HG03432 (cell line): ENCODE results near the gene ITPKC.
A peak's percentile ranks its signal among the peaks of the same experiment; 100 is the strongest.
"Not testable (repeated sequence)": the region's sequence is repeated elsewhere in the genome, so short reads cannot be mapped to it uniquely, and the experiment has no call there.

ENCODE experiments used
- ATAC-seq: cut with Tn5 transposase; IDR thresholded peaks from one replicate; pipeline ENCODE4 v1.9.1; 2021; ENCODE audit warnings: mild to moderate bottlenecking, moderate library complexity; ENCODE audit not compliant: unreplicated experiment

ITPKC gene

DNA sequence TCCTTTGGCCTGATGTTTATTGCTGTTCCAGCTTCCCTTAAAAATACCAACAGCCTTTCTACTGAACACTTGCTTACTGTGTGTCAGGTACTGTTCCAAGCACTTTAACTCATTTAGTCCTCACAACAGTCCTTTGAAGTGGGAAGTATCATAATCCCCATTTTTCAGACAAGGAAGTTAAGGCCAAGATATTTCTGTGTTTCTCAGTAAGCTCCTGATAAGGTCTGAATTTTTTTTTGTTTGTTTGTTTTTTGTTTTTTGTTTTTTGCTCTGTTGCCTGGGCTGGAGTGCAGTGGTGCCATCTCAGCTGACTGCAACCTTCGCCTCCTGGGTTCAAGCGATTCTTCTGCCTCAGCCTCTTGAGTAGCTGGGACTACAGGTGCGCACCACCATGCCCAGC lies 41.6 kb downstream of the ITPKC start:
- ATAC-seq = no peak

DNA sequence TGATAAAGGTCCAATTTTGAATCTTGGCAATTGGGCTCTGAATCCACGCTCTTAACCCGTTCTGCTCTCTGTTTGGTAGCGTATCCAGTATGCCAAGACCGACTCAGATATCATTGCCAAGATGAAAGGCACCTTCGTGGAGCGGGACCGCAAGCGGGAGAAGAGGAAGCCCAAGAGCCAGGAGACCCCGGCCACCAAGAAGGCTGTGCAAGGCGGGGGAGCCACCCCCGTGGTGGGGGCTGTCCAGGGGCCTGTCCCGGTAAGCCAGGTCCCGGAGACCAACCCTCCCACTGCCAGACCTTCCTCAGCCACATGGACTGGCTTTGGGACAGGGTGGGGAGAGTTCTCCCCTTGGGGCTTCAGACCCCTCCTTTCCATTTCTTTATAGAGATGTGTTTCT lies 42.4 kb downstream of the ITPKC start:
- ATAC-seq = no peak

DNA sequence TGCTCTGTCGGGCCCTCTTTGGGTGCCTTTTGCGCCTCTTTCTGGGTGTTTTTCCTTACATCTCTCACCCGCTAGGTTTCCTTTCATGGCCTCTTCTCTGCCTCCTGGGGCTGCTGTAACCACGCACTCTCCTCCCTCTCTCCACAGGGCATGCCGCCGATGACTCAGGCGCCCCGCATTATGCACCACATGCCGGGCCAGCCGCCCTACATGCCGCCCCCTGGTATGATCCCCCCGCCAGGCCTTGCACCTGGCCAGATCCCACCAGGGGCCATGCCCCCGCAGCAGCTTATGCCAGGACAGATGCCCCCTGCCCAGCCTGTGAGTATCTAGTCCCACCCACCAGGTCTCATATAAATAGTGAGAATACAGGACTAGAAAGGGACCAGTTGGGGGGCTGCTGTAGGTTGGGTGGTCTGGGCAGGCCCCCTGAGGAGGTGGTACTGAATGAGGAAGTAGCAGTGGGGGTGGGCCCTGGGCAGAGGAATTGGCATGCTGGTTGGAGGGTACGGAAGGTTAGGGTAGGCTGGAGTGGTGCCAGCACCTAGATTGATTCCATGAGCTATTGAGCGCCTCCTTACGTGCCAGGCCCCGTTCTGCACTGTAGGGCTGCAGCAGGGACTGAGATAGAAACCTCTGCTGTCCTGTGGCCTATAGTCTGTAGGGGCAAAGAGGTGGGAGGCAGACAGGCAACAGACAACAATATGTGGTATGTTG lies 46.0 kb downstream of the ITPKC start:
- no peak for ATAC-seq

DNA sequence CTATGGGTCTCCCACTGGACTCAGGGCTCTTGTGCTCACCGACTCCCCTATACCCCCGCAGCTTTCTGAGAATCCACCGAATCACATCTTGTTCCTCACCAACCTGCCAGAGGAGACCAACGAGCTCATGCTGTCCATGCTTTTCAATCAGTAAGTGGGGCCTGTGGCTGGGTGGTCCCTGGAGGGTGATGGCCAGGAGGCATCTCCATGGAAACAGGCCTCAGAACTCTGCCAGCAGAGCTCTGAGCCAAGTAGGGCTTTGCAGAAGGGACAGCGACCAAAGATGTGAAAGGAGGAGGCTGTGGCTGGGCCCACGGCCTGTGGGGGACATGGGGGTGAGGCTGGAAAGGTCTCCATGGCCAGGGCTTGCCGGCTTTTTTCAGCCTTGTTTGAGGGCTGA lies 46.6 kb downstream of the ITPKC start:
- ATAC-seq = no peak

DNA sequence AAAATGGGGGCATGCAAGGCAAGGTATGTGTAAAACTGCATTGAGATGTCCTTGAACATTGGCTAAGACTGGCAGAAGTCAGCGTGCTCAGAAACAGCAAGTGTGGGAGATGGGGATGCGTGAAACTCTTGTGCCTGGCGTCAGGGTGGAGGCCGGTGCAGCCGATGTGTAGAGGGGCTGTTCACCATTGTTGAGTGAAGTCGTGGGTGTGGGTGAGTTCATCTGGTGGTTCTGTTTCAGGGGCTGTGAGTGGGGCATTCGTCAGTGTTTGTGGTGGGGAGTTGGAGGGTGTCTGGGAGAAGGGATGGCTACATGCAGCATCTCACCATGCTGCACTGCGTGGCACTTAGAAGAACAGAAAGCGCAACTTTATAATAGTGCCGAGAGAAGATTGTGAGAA lies 47.1 kb downstream of the ITPKC start:
- no peak for ATAC-seq

DNA sequence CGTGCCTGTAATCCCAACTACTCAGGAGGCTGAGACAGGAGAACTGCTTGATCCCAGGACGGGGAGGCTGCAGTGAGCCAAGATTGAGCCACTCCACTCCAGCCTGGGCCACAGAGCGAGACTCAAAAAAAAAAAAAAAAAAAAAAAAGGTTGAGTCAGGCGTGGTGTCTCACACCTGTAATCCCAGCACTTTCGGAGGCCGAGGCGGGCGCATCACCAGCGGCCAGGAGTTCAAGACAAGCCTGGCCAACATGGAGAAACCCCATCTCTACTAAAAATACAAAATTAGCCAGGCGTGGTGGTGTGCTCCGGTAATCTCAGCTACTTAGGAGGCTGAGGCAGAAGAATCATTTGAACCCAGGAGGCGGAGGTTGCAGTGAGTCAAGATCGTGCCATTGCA lies 49.5 kb downstream of the ITPKC start:
- ATAC-seq = not testable (repeated sequence)

DNA sequence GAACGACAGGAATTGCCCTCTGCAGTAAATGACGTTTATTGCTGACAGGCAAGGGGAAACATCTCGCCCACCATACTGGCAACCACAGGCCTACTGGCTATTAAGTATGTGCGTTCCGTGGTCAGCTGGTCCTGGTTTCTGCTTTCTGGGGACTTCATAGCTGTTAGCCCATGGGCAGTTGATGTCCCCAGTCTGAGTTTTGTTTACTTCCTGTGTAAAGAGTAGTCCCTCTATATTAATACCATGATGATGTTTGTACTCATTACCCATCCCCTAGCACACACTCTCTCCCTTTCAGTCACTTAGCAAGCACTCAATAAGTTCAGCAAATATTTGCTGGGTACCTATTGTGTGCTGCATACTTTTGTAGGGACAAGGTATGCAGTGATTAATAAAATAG lies 52.0 kb downstream of the ITPKC start:
- no peak for ATAC-seq

DNA sequence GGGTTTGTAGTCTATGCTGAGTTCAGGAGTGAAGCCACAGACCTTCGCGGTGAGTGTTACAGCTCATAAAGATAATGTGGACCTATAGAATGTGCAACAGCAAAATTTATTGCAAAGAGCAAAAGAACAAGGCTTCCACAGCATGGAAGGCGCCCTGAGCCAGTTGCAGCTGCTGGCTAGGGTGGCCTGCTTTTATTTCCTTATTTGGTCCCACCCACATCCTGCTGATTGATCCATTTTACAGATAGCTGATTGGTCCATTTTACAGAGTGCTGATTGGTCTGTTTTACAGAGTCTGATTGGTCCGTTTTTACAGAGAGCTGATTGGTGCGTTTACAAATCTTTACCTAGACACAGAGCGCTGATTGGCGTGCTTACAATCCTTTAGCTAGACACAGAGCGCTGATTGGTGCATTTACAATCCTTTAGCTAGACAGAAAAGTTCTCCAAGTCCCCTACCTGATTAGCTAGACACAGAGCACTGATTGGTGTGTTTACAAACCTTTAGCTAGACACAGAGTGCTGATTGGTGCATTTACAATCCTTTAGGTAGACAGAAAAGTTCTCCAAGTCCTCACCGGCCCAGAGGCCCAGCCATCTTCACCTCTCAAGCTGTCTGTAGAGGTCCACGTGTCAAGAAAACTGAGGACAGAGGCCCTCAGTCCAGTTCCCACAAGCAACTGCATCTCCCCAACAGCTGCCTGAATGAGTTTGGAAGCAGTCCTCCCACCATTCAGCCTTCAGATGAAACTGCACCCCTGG lies 54.4 kb downstream of the ITPKC start:
- ATAC-seq = not testable (repeated sequence)

DNA sequence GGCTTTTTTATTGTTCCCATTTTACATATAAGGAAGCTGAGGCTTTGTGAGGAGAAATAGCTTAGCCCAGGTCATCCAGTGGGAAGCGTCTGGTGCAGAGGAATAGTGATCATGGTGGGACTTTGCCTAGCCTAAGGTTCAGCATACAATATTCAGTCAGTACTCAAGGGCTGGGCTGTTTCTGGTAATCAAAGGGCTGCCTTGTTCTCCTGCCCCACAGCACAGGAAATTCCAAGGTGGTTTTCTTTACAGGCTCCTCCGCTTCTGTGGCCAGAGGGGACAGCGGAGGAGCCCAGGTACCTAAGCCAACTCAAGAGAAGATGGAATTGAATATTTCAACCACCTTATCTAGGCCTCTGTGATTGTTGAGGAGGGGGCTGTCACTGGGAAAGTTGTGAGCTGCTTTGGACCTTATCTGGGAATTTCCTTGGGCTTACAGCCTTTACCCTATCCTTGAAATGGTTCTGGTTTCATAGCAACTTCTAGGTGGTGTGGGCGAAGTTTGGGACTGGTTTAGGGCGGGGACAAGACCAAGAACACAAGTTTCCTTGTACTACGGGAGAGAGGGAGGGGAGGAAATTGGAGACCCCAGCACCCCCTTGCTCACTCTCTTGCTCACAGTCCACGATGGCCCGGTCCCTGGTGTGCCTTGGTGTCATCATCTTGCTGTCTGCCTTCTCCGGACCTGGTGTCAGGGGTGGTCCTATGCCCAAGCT lies 58.2 kb downstream of the ITPKC start, which contains the start of gene MIA:
MIA (plus strand) TSS at position 606 of the 716 bp plus-strand sequence; CDS start at position 628, 22 bp downstream.
- ATAC-seq = no peak

DNA sequence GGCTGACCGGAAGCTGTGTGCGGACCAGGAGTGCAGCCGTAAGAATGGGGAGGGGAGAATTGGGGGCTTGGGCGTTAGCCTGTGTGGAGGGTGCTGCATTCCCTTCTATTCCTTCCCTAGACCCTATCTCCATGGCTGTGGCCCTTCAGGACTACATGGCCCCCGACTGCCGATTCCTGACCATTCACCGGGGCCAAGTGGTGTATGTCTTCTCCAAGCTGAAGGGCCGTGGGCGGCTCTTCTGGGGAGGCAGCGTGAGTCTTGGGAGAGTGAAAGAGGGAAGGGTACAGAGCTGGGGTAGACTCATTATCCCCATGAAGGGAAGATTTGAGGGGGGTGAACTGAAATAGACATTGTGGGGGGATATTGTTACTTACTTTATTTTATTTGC lies 58.7 kb downstream of the ITPKC start:
- no peak for ATAC-seq

DNA sequence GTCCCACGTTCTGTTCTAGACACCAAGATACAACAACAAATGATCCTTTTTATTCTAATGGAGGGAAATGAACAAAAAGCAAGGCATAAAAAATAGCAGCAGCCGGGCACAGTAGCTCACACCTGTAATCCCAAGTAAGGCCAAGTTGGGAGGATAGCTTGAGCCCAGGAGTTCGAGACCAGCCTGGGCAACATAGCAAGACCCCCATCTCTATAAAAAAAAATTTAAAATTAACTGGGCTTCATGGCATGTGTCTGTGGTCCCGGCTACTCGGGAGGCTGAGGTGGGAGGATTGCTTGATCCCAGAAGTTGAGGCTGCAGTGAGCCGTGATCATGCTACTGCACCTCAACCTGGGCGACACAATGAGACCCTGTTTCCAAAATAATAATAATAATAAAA lies 59.5 kb downstream of the ITPKC start:
- ATAC-seq = no peak

DNA sequence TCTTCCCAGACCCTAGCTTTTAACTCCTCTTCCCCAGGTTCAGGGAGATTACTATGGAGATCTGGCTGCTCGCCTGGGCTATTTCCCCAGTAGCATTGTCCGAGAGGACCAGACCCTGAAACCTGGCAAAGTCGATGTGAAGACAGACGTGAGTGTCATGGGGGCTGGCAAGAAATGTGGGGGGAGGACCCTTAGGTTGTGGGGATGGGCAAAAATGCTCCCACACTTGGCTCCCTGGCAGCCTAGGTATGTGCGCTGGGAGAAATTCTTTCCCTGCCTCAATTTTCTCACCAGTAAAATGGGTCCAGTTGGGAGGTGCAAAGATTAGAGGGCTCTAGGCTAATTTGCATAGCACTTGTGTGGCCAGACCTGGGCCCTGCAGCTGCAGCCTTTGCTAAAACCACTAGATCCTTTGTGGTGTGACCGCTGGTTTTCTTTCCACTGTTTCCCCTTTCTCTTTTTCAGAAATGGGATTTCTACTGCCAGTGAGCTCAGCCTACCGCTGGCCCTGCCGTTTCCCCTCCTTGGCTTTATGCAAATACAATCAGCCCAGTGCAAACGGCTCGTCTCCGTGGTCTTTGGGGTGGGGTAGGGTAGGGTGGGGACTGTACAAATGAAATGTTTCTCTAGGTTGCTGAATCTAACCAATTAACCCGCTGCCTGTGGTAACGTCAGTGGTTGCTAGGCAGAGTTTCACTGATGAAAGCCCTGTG lies 60.2 kb downstream of the ITPKC start:
- ATAC-seq = peak; percentile 61

DNA sequence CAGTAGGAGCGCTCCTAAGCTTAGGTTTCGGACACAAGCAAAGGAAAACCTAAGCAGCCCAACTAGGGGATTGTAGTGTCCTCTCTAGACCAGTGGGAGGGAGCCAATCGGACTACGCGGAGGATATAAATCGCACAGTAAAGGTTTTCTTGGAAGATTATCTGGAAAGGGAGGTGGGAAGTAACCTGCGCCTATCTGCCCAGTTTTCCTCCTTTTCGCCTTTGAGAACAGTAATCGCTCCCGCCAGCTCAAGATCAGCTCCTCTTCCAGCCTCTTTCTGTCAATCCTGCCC lies 60.7 kb downstream of the ITPKC start:
- ATAC-seq = no peak

DNA sequence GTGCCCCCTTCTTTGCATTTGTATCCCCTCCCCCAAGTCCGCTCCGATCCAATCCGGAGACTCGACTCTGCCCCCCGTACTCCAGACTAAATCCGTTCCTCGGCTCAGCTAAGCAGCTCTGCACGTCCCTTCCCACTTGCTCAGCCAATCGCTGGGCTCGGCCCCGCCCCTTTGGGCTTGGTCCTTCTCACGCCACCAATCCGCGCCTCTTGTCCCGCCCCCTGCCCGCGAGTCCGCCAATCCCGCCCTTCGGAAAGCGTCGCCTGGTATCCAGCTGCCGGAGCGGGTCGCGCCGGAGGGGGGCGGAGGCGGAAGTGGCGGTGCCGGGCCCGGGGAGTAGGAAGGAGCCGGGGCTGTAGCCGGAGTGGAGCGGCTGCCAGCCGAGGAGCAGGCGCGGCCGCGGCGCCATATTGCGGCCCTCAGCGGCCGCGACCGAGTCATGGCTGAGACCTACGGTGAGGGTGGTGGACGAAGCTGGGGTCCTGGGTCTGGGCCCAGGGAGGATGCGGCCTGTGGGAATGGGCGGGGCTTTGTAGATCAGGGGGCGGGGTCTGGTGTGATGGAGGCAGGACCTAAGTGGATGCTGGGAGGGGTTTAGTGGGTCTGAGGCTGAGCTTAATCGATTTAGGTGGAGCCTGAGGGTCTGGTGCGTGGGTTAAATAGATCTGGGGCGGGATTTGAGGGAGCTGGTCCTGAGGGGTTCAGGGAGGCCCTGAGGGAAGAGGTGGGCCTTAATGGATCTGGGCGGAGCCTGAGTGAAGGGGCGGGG lies 61.2 kb downstream of the ITPKC start, which contains the start of gene RAB4B:
RAB4B (plus strand) TSS at position 311 of the 769 bp plus-strand sequence; CDS start at position 440, 129 bp downstream.
- ATAC-seq = peak; percentile 65

DNA sequence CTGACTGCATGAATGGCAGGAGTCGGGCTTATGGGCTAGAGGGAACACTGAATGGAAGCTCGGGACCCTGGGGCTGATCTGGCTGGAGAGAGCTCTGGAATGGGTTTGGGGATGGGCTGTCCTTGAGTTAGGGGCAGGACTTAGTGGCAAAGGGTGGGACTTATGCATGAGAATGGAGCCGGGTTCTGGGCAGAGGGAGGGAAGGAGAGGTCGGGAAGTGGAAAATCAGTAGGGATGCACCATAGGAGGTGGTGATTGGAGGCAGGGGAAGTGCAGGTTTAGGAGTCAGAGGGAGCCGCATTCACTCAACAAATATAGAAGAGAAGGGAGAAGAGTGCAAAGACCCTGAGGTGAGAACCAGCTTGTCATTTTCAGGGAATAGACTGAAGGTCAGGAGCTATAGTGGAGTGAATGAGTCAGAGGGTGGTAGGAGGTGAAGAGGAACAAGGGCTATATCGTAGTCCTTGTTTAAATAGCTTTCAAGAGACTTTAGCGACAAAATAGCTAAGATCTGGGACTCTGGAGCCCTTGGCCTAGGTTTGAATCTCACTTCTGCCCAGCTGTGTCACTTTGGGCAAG lies 61.9 kb downstream of the ITPKC start:
- ATAC-seq = no peak

DNA sequence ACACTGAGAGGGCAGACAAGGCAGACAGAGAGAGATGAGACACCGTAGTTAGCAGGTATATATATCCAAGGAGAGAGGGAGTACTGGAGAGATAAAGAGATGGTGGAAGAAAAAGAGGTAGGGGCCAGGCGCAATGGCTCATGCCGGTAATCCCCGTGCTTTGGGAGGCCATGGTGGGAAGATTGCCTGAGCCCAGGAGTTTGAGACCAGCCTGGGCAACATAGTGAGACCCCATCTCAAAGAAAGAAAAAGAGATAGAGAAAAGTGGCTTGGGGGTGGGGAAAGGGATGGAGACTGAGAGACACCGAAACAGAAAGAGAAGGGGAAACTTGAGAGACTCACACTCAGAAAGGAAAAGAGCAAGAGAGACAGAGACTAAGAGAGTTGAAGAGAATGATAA lies 63.7 kb downstream of the ITPKC start:
- ATAC-seq = no peak

DNA sequence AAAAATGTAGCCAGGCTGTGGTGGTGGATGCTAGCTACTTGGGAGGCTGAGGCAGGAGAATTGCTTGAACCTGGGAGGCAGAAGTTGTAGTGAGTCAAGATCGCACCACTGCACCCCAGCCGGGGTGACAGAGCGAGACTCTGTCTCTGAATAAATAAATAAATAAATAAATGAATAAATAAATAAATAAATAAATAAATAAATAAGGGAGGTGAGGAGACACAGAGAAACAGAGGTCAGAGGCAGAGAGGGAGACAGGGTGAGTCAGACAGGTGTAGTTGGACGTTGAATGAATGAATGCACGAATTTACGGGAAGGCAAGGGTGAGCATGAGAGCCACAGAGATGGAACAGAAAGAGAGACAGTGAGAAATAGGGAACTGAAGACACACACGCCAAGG lies 64.2 kb downstream of the ITPKC start:
- no peak for ATAC-seq

DNA sequence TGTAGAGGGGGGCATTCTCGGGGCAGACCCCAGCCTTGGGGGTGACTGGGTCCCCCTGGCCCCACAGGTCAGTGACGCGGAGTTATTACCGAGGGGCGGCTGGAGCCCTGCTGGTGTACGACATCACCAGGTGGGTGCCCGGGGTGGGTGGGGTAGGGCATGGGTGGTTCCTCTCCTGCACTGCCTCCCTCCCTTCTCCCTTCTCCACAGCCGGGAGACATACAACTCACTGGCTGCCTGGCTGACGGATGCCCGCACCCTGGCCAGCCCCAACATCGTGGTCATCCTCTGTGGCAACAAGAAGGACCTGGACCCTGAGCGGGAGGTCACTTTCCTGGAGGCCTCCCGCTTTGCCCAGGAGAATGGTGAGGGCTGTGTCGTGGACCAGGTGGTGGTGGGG lies 66.8 kb downstream of the ITPKC start:
- ATAC-seq = no peak

DNA sequence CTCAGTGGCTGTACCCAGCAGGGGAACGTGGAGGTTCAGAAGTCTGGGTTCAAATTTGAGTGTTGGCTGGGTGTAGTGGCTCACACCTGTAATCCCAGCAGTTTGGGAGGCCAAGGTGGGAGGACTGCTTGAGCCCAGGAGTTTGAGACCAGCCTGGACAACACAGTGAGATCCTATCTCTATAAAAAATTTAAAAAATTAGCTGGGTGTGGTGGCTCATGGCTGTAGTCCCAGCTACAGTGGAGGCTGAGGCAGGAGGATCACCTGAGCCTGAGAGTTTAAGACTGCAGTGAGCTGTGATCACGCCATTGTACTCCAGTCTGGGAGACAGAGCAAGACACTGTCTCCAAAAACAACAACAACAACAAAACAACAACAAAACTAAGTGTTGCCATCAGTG lies 67.2 kb downstream of the ITPKC start:
- ATAC-seq = not testable (repeated sequence)

DNA sequence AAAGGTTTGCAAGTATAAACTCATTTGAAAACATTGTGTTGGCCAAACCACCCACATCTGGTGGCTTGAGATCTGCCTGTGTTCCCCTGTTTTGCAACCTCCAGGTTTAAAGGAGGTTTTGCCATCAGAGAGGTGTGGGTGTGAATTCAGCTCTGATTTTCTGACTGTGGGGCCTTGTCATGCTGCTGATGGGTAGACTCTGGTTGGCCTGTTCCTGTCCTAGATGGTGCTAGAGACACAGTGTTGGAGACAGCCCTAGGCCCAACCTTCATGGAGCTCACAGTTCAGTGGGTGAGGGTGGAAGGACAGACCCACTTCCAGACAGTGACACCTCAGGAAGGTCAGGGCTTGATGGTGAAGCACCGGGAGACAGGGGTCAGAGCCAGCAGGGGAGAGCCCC lies 68.6 kb downstream of the ITPKC start:
- no peak for ATAC-seq
